ENCODE measurements around the gene AKR1E2.

Gene AKR1E2

GRCh38 chr10:4894335-4894734 is 68.3 kb downstream of the AKR1E2 start:
- no peak for DNase-seq (ENCODE audit: low read depth, low spot score)
